SK-N-MC (cell line): Measurements from ENCODE around the gene HUWE1.

Source experiments
- FOXP2 ChIP-seq: optimal IDR thresholded peaks from 2 replicates; pipeline ENCODE3; 2011; ENCODE audit warnings: mild to moderate bottlenecking, moderate library complexity; ENCODE audit not compliant: insufficient read depth; ENCODE audit errors: extremely low read length, control extremely low read depth
- POLR2AphosphoS5 ChIP-seq: IDR thresholded peaks from 2 replicates; pipeline ENCODE4 v1.6.1; 2012; ENCODE audit warnings: mild to moderate bottlenecking, low read depth, low read length, borderline replicate concordance

GRCh38 chrX:53598169-53598568 lies 88.3 kb downstream of the HUWE1 start:
- no peak for TF ChIP-seq POLR2AphosphoS5
- no peak for TF ChIP-seq FOXP2
